GM18951 (cell line): ENCODE measurements around the gene CNTNAP2.

Source experiments
- POLR2A ChIP-seq: IDR thresholded peaks from 4 replicates; pipeline ENCODE4 v1.6.1; 2011; ENCODE audit warnings: mild to moderate bottlenecking; ENCODE audit not compliant: insufficient read length, insufficient read depth; ENCODE audit errors: extremely low read depth
- in situ Hi-C: fragments of 300-500 bp; cut with MboI; formaldehyde crosslinking; loops from one replicate; pipeline ENCODE4 v1.12.0; 2022; ENCODE audit warnings: low sequenced_read_pairs, mixed read lengths, inconsistent platforms; ENCODE audit not compliant: unreplicated experiment

The CNTNAP2 gene

GRCh38 chr7:148210804-148211325 is 2094.3 kb downstream of the CNTNAP2 start:
- in situ Hi-C loops: no loop called here
- no peak for TF ChIP-seq POLR2A

- TF ChIP-seq POLR2A: no peak
- in situ Hi-C loops: no loop called here
Measured at GRCh38 chr7:148211740-148212151, 2095.1 kb downstream of the CNTNAP2 start.

- no peak for TF ChIP-seq POLR2A
- in situ Hi-C loops: no loop called here
Measured at GRCh38 chr7:148212731-148213130, 2096.1 kb downstream of the CNTNAP2 start.

DNA sequence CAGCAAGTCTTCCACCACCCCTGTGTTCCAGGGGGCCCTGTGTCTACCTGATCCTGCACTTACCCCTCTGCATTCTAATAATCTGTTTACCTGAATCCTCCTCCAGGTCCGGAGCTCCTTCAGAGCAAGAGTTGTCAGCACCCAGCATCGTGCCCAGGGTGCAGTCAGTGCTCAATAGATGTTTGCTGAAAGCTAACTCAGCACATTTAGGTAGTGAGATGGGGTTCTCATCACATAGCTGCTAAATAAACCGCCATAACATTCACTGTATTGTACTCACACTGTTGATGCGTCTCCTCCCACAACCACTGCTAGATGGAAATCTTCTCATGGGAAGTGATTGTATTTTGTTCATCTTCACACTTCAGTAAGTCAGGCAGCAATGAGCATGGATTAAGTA is 2097.5 kb downstream of the CNTNAP2 start:
- no peak for TF ChIP-seq POLR2A
- in situ Hi-C loops: no loop called here

DNA sequence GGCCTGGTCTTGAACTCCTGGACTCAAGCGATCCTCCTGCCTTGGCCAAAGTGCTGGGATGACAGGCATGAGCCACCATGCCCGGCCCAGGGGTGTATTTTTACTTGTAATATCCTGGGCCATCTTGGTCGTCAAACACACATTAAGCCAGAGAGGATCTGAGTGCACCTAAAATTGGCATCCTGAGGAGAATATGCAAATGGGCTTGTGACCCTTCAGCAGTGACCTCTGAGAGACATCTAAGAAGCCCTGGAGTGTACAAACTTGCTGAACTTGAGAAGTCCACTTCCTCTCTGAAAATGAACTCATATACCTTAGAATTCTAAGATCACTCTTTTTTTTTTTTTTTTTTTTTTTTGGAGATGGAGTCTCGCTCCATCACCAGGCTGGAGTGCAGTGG is 2102.0 kb downstream of the CNTNAP2 start:
- in situ Hi-C loops: no loop called here

GRCh38 chr7:148222721-148223120 is 2106.1 kb downstream of the CNTNAP2 start:
- in situ Hi-C loops: no loop called here
- TF ChIP-seq POLR2A: no peak

More for the DNA sequence above, 2102.0 kb downstream of the CNTNAP2 start:
- TF ChIP-seq POLR2A: no peak

DNA sequence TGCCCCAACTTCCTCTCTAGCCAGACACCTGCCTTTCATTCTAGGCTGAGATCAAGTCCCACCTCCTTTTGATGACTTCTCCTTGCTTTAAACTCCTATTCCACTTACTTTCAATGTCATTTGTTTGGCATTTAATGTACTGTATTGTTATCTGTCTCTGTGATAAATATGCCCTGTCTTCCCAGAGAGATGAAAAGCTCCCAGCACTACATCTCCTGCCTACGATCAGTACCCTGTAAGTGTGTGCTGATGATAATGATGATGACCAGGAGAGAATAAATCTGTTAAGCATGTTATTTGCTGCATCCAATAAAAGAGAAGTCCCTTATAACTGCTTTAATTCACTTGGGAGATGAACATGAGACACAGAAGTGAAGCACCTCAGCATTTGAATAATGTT is 2106.6 kb downstream of the CNTNAP2 start:
- in situ Hi-C loops: no loop called here
- TF ChIP-seq POLR2A: no peak

DNA sequence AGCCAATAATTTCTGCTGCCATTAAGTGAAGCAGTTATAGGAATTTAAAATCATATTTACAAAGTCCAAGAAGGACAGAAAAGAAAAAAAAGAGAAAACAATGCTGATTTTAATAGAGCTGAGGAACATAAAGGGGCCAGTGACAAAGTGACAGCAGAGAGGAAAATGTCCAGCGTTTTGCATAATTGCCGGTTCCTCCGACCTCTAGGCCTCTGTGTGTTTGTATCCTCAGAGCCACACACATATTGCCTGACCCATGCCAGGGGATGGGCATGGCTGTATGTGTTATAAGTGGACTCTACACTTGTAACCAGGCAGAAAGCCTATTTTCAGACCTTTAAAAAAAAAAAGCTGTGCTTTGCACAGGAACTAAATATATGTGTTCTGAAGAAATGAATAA is 2107.1 kb downstream of the CNTNAP2 start:
- in situ Hi-C loops: no loop called here
- no peak for TF ChIP-seq POLR2A

DNA sequence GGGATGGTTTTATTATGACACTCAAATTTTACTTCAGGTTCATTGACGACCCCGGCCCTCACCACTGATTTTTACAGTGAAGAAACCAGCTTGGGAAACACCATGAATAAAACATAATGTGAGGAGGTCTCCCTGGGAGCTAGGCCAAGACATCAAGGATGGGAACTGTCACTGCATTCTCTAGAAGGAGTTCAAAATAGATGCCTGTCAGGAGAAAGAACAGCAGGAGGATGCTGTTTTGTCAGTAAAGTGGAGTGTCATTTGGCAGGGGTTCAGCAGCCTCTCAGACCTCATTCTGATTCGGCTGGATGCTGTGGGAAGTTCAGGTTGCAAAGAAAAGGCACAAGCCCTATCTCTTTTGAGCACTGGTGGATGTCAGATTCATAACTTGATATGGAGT is 2113.7 kb downstream of the CNTNAP2 start:
- no peak for TF ChIP-seq POLR2A
- in situ Hi-C loops: no loop called here

DNA sequence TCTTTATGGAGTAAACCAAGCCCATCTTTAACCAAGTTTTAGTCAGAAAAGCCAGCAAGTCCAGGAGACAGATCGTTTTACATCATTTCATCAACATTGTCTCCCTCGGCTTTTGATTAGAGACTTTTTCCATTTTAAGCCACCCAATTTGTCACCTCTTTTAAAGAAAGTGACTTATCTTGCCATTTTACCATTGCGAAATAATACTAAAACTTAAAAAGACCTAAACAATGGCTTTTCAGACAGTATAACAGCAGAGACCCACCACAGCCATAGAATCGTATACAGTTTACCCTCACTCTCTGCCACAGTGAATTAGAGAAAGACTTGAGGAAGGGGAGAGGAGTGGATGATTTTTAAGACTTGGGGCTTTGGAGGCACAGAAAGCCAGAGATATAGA is 2114.3 kb downstream of the CNTNAP2 start:
- in situ Hi-C loops: no loop called here
- TF ChIP-seq POLR2A: no peak

GRCh38 chr7:148232784-148233183 is 2116.2 kb downstream of the CNTNAP2 start:
- in situ Hi-C loops: no loop called here
- TF ChIP-seq POLR2A: no peak

GRCh38 chr7:148234715-148235114 is 2118.1 kb downstream of the CNTNAP2 start:
- in situ Hi-C loops: no loop called here
- TF ChIP-seq POLR2A: no peak

DNA sequence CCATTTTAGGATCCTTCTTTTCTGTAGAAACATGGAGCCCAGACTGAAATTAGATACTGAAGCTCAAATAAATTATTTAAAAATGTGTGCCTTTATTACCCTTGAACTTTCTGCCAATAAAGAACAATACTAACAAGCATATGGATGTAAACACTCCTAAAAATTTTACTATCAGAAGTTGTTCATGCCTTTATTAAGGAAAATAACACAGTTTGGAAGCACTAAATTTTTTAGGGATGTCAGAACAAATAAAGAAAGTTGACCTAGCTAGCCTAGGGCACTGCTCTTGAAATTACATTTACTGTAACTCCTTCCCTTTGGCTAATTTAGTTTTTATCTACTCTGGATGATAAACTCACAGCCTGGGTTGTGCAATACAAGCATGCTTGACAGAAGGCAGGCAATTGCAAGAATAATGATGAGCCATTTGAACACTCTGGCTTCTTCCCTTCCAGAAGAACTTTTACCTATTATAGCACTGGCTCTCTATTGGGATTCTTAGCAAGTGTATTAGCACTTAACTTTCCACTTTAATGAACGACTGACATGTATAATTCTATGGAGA is 2122.2 kb downstream of the CNTNAP2 start:
- no peak for TF ChIP-seq POLR2A
- in situ Hi-C loops: no loop called here

GRCh38 chr7:148241700-148242293 is 2125.2 kb downstream of the CNTNAP2 start:
- in situ Hi-C loops: no loop called here
- TF ChIP-seq POLR2A: no peak
